Measurements from ENCODE around the gene BCL3. TPM values are rescaled to one million over a fixed set of nuclear protein-coding genes. Genes with fewer than 3 reads are reported as not detected.

Gene BCL3
- polyA plus RNA-seq, 1 of the 3 experiments (the other 2 are of a cell fraction): 19.2 TPM

DNA sequence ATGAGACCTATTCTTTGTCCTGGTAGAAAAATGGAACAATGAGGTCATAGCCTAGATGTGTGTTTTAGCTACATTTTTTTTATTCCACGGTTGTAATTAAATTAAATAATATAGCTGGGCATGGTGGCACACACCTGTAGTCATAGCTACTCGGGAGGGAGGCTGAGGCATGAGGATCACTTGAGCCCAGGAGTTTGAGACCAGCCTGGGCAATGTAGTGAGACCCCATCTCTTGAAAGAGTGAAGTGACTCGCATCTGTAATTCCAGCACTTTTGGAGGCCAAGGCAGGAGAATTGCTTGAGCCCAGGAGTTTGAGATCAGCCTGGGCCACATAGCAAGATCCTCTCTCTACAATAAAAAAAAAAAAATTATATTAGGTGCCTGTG, 17.4 kb downstream of the BCL3 start:
- WGBS (ENCODE audit: low lambda C conversion rate): 48% methylated on average over 3 of the region's 3 CpGs
- Histone ChIP-seq H3K9ac (no peak overlapping the region), H3F3A (replicated peaks; ENCODE audit: insufficient read depth) (peaks cover 16% of the 10 kb centered on the region), H3K4me1 (ENCODE audit: control insufficient read depth in 1 of 2, insufficient read depth in 2 of 2, low read depth in 1 of 2, low read length in 1 of 2) (no peaks in the 10 kb centered on the region), H3K9me3 (no peaks in the 10 kb centered on the region), H3K27me3 (ENCODE audit: insufficient read depth) (no peaks in the 10 kb centered on the region), H3K9me2 (no peaks in the 10 kb centered on the region), H3K4me3 (ENCODE audit: low read depth in 2 of 2, low read length in 1 of 2) (no peak overlapping the region), H3K27ac (ENCODE audit: low read depth in 2 of 2, low read length in 1 of 2) (no peak overlapping the region), H4K20me1 (ENCODE audit: insufficient read depth) (no peaks in the 10 kb centered on the region), H3K4me2 (no peak overlapping the region), H3K36me3 (replicated peaks in 1 of 2; ENCODE audit: control insufficient read depth in 1 of 2, insufficient read depth in 2 of 2, low read length in 1 of 2) (no peaks in the 10 kb centered on the region), H2AFZ (ENCODE audit: low read depth) (no peak overlapping the region), H3K79me2 (ENCODE audit: insufficient read depth) (no peaks in the 10 kb centered on the region)
- CTCF ChIA-PET: interaction anchor here (1.3 to 17.6 kb wide), 6 partner anchors 8 to 195 kb away, joined by 3 to 598 read pairs (median 8); no protein-coding TSS in a partner anchor
- no peak for DNase-seq
- POLR2A ChIA-PET: interaction anchor here (0.6 kb wide), 1 partner anchor 40 kb away, joined by 4 read pairs; no protein-coding TSS in a partner anchor
- TF ChIP-seq TCF12 (IDR thresholded peaks at IDR 0.05) (no peak), NRF1 (IDR thresholded peaks at IDR 0.05; ENCODE audit: low read depth, low read length) (no peak), YY1 (IDR thresholded peaks at IDR 0.05; ENCODE audit: low read depth) (no peak), RFX5 (IDR thresholded peaks at IDR 0.05; ENCODE audit: low read length) (no peak), EZH2phosphoT487 (IDR thresholded peaks at IDR 0.05; ENCODE audit: borderline replicate concordance, low read depth) (no peak), RAD21 (IDR thresholded peaks at IDR 0.05; ENCODE audit: low read length) (no peak)

DNA sequence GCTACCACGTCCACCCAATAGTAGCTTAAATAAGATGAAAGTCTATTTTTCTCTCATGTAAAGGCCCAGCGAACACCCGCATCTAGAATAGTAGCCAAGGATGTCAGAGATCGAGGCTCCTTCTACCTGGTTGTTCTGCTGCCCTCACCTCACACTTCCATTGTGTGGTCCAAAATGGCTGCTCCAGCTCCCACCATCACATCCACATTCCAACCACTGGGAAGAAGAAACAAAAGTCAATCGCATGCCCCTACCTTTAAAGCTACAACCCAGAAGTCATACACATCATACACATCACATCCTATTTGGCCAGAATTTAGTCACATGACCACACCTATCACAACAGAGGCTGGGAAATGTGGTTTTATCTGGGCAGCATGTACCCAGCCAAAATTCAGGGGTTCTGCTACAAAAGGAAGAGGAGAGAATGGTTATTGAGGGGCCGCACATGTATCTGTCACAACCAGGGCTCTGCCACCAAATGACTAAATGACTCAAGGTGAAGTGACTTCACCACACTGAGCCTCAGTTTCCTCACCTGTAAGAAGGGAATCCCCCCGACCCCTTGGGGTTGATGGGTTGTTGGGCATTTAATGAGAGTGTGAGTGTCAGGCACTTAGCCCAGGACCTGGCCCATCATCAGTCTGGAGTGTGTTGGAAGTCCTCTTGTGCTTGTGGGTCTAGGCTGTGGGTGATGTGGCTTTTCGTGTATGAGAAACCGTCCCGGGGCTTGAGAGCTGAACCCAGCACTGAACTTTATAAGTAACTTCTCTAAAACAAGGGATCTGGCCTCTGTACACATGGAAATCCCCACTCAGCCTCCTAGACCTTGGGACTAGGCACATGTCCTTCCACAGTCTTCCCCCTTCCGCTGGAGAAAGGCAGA, 19.0 kb downstream of the BCL3 start:
- H3K4me3 ChIP-seq (ENCODE audit: low read depth in 2 of 2, low read length in 1 of 2): no peak overlapping the region
- H4K20me1 ChIP-seq (ENCODE audit: insufficient read depth): no peaks in the 10 kb centered on the region
- H3K4me2 ChIP-seq: no peak overlapping the region
- H3K9me3 ChIP-seq: no peaks in the 10 kb centered on the region
- H2AFZ ChIP-seq (ENCODE audit: low read depth): no peak overlapping the region
- no peak overlapping the region for H3K9ac ChIP-seq
- H3K79me2 ChIP-seq (ENCODE audit: insufficient read depth): no peaks in the 10 kb centered on the region
- no peak for DNase-seq
- 63% methylated on average over 11 of the region's 11 CpGs for WGBS (ENCODE audit: low lambda C conversion rate)
- no peak overlapping the region for H3K27ac ChIP-seq (ENCODE audit: low read depth in 2 of 2, low read length in 1 of 2)
- POLR2A ChIA-PET: no interaction called here
- CTCF ChIA-PET: interaction anchor here (1.0 to 17.6 kb wide), 6 partner anchors 10 to 197 kb away, joined by 4 to 598 read pairs (median 6); no protein-coding TSS in a partner anchor
- H3K36me3 ChIP-seq (replicated peaks in 1 of 2; ENCODE audit: control insufficient read depth in 1 of 2, insufficient read depth in 2 of 2, low read length in 1 of 2): no peaks in the 10 kb centered on the region
- peaks cover 16% of the 10 kb centered on the region for H3F3A ChIP-seq (replicated peaks; ENCODE audit: insufficient read depth)
- TF ChIP-seq TEAD4 (IDR thresholded peaks at IDR 0.05; ENCODE audit: borderline replicate concordance, insufficient read depth) (no peak), NFIC (IDR thresholded peaks at IDR 0.05; ENCODE audit: borderline replicate concordance) (no peak), SIN3A (IDR thresholded peaks at IDR 0.05; ENCODE audit: borderline replicate concordance, low read depth, low read length) (no peak), CHD2 (IDR thresholded peaks at IDR 0.05; ENCODE audit: low read length, partially characterized antibody) (no peak)
- TF ChIP-seq, protein P1, sequence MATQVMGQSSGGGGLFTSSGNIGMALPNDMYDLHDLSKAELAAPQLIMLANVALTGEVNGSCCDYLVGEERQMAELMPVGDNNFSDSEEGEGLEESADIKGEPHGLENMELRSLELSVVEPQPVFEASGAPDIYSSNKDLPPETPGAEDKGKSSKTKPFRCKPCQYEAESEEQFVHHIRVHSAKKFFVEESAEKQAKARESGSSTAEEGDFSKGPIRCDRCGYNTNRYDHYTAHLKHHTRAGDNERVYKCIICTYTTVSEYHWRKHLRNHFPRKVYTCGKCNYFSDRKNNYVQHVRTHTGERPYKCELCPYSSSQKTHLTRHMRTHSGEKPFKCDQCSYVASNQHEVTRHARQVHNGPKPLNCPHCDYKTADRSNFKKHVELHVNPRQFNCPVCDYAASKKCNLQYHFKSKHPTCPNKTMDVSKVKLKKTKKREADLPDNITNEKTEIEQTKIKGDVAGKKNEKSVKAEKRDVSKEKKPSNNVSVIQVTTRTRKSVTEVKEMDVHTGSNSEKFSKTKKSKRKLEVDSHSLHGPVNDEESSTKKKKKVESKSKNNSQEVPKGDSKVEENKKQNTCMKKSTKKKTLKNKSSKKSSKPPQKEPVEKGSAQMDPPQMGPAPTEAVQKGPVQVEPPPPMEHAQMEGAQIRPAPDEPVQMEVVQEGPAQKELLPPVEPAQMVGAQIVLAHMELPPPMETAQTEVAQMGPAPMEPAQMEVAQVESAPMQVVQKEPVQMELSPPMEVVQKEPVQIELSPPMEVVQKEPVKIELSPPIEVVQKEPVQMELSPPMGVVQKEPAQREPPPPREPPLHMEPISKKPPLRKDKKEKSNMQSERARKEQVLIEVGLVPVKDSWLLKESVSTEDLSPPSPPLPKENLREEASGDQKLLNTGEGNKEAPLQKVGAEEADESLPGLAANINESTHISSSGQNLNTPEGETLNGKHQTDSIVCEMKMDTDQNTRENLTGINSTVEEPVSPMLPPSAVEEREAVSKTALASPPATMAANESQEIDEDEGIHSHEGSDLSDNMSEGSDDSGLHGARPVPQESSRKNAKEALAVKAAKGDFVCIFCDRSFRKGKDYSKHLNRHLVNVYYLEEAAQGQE (IDR thresholded peaks at IDR 0.05; ENCODE audit: low read depth, low read length): no peak
- TF ChIP-seq, protein P2, sequence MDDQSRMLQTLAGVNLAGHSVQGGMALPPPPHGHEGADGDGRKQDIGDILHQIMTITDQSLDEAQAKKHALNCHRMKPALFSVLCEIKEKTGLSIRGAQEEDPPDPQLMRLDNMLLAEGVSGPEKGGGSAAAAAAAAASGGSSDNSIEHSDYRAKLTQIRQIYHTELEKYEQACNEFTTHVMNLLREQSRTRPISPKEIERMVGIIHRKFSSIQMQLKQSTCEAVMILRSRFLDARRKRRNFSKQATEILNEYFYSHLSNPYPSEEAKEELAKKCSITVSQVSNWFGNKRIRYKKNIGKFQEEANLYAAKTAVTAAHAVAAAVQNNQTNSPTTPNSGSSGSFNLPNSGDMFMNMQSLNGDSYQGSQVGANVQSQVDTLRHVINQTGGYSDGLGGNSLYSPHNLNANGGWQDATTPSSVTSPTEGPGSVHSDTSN (IDR thresholded peaks at IDR 0.05): no peak
- no peaks in the 10 kb centered on the region for H3K9me2 ChIP-seq
- H3K4me1 ChIP-seq (ENCODE audit: control insufficient read depth in 1 of 2, insufficient read depth in 2 of 2, low read depth in 1 of 2, low read length in 1 of 2): no peaks in the 10 kb centered on the region
- H3K27me3 ChIP-seq (ENCODE audit: insufficient read depth): no peaks in the 10 kb centered on the region

Data from SK-N-SH (cell line).